HepG2 (cell line): ENCODE results near the gene TOB1. TPM values are rescaled to one million over a fixed set of nuclear protein-coding genes. Genes with fewer than 3 reads are reported as not detected.

Source experiments
- AKNA ChIP-seq: sonication (generic); formaldehyde crosslinking; IDR thresholded peaks from 2 replicates; pipeline ENCODE4 v1.4.0; 2020; ENCODE audit warnings: missing genetic modification reagents, borderline replicate concordance
- CREB3 ChIP-seq: sonication (generic); formaldehyde crosslinking; IDR thresholded peaks from 2 replicates; pipeline ENCODE4 v1.5.0; 2020; ENCODE audit warnings: missing genetic modification reagents
- E2F2 ChIP-seq: sonication (generic); formaldehyde crosslinking; IDR thresholded peaks from 2 replicates; pipeline ENCODE4 v1.4.0; 2020; ENCODE audit warnings: missing genetic modification reagents, borderline replicate concordance
- HDAC1 ChIP-seq: sonication (generic); formaldehyde crosslinking; IDR thresholded peaks from 2 replicates; pipeline ENCODE4 v1.5.1; 2020; ENCODE audit warnings: mild to moderate bottlenecking, missing genetic modification reagents
- HES4 ChIP-seq: sonication (generic); formaldehyde crosslinking; IDR thresholded peaks from 2 replicates; pipeline ENCODE4 v1.9.0; 2021; ENCODE audit warnings: mild to moderate bottlenecking, missing genetic modification reagents, borderline replicate concordance
- HNF4A ChIP-seq: sonication (generic); formaldehyde crosslinking; IDR thresholded peaks from 2 replicates; pipeline ENCODE4 v1.4.0; 2020; ENCODE audit warnings: missing genetic modification reagents
- KDM4B ChIP-seq: sonication (generic); formaldehyde crosslinking; IDR thresholded peaks from 2 replicates; pipeline ENCODE4 v1.4.0; 2020; ENCODE audit warnings: missing genetic modification reagents
- KDM6A ChIP-seq: IDR thresholded peaks from 2 replicates; pipeline ENCODE4 v1.6.1; 2016; ENCODE audit warnings: low read depth
- PHF20 ChIP-seq: sonication (generic); formaldehyde crosslinking; IDR thresholded peaks from 2 replicates; pipeline ENCODE4 v1.5.0; 2020; ENCODE audit warnings: mild to moderate bottlenecking, missing genetic modification reagents
- POLR2G ChIP-seq: fragments of 200-400 bp; formaldehyde crosslinking; IDR thresholded peaks from 2 replicates; pipeline ENCODE4 v1.6.1; 2018; ENCODE audit warnings: mild to moderate bottlenecking, low read depth, low read length, moderate library complexity
- RARA ChIP-seq: IDR thresholded peaks from 2 replicates; pipeline ENCODE4 v1.6.1; 2016; ENCODE audit warnings: missing genetic modification reagents, missing compliant biosample characterization
- SMAD1 ChIP-seq: sonication (generic); formaldehyde crosslinking; IDR thresholded peaks from 2 replicates; pipeline ENCODE4 v1.4.0; 2020; ENCODE audit warnings: missing genetic modification reagents, low read depth, mild to moderate bottlenecking, borderline replicate concordance
- SNRNP70 ChIP-seq: fragments of 200-400 bp; formaldehyde crosslinking; IDR thresholded peaks from 2 replicates; pipeline ENCODE4 v1.6.1; 2017; ENCODE audit warnings: mild to moderate bottlenecking, low read depth, low read length, moderate library complexity
- STAT6 ChIP-seq: sonication (generic); formaldehyde crosslinking; IDR thresholded peaks from 2 replicates; pipeline ENCODE4 v1.4.0; 2020; ENCODE audit warnings: missing genetic modification reagents, mild to moderate bottlenecking, borderline replicate concordance
- TFAP4 ChIP-seq: sonication (generic); IDR thresholded peaks from 2 replicates; pipeline ENCODE4 v1.6.1; 2016; ENCODE audit warnings: low read depth, borderline replicate concordance
- ZFP90 ChIP-seq: sonication (generic); formaldehyde crosslinking; IDR thresholded peaks from 2 replicates; pipeline ENCODE4 v1.8.0; 2022; ENCODE audit warnings: missing genetic modification reagents, mild to moderate bottlenecking, inconsistent platforms, borderline replicate concordance
- ZNF737 ChIP-seq: sonication (generic); formaldehyde crosslinking; IDR thresholded peaks from 2 replicates; pipeline ENCODE4 v1.5.0; 2020; ENCODE audit warnings: missing genetic modification reagents, mild to moderate bottlenecking, borderline replicate concordance
- polyA plus RNA-seq, 8 experiments: library from polyadenylated mRNA; depleted of rRNA in 3 of 8; stranded (reverse) in 7 of 8; unstranded in 1 of 8; fragments of >200 nt; fragmentation: Illumina TruSeq in 4 of 8; extraction: Trizol in 4 of 8; gene quantifications; 2 replicates each; pipeline versions ENCODE4 v1.2.1 to v1.2.3, GENCODE V29; 2011 to 2016; ENCODE audit warnings: low read depth in 4 of 8, missing spikeins in 1 of 8, mixed read lengths in 1 of 8; ENCODE audit not compliant: insufficient read depth in 1 of 8
- total RNA-seq, 5 experiments: library from RNA; depleted of rRNA; stranded (reverse); fragments of >200 nt; fragmentation: Illumina TruSeq; extraction: Trizol; gene quantifications; 2 replicates each; pipeline ENCODE4 v1.2.3, GENCODE V29; 2016; ENCODE audit warnings: low read depth in 1 of 5

The TOB1 gene
- total and polyA plus RNA-seq, 2 of the 13 experiments (the other 11 are each of a cell fraction or from before 2014, with no cell fraction given) = 21.9 to 57.7 TPM

- TF ChIP-seq AKNA (CRISPR knock-in tag) (no peak), HNF4A (CRISPR knock-in tag) (peak; percentile 33; the same call in 1 of the 2 replicates), RARA (CRISPR knock-in tag) (peak; percentile 87), KDM6A (CRISPR knock-in tag) (peak; percentile 18; the same call in 1 of the 2 replicates), ZFP90 (CRISPR knock-in tag) (0 out of 2 replicates have a peak, but pooled peaks have one; percentile 12), CREB3 (0 out of 2 replicates have a peak, but pooled peaks have one; percentile 27), SMAD1 (CRISPR knock-in tag) (0 out of 2 replicates have a peak, but pooled peaks have one; percentile 28), HES4 (CRISPR knock-in tag) (no peak), E2F2 (CRISPR knock-in tag) (peak; percentile 21; the same call in 1 of the 2 replicates), HDAC1 (peak; percentile 81), SNRNP70 (no peak), PHF20 (CRISPR knock-in tag) (peak; percentile 66; the same call in 1 of the 2 replicates), ZNF737 (CRISPR knock-in tag) (no peak), KDM4B (CRISPR knock-in tag) (0 out of 2 replicates have a peak, but pooled peaks have one; percentile 34), STAT6 (CRISPR knock-in tag) (0 out of 2 replicates have a peak, but pooled peaks have one; percentile 55), TFAP4 (peak; percentile 84), POLR2G (peak; percentile 79)
Measured at GRCh38 chr17:50867363-50868139, 1.4 kb upstream of the TOB1 start (continued).
